ENCODE measurements around the gene PIK3C3. TPM values are rescaled to one million over a fixed set of nuclear protein-coding genes. Genes with fewer than 3 reads are reported as not detected.

The PIK3C3 gene
- total and polyA plus RNA-seq, 2 of the 8 experiments (the other 6 are each of a cell fraction or from before 2014, with no cell fraction given), result 15.3 to 47.4 TPM

DNA sequence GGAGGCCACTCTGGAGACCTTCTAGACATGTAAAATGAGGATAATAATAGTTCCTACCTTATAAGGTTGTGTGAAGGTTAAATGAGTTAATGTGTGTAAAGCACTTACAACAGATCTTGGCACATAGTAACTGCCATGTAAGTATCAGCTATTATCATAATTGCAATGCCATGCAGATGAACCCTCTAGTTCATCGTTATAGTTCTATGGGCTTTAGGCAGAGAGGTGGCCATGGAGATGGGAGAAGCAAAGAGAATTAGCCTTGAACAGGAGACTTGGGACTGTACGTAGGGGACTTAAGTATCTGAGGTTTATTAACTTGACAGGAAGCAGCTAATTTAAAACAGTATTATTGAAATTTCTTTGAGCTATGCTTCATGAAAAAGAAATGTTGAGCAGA, 151.8 kb downstream of the PIK3C3 start (continued):
- TF ChIP-seq CHD7 (IDR thresholded peaks at IDR 0.05; ENCODE audit: insufficient replicate concordance, low read length), result no peak
- no peak for TF ChIP-seq EP300 (IDR thresholded peaks at IDR 0.05; ENCODE audit: borderline replicate concordance in 1 of 2, low read depth in 2 of 2, low read length in 2 of 2)
- TF ChIP-seq RFX5 (IDR thresholded peaks at IDR 0.05; ENCODE audit: borderline replicate concordance, low read depth, low read length), result no peak
- TF ChIP-seq BRCA1 (IDR thresholded peaks at IDR 0.05; ENCODE audit: low read depth, low read length), result no peak
- TF ChIP-seq TEAD4 (IDR thresholded peaks at IDR 0.05; ENCODE audit: low read depth, low read length), result no peak
- no peak for TF ChIP-seq CTBP2 (IDR thresholded peaks at IDR 0.05; ENCODE audit: borderline replicate concordance, insufficient read depth, insufficient read length, low read length)
- no peak for TF ChIP-seq BACH1 (IDR thresholded peaks at IDR 0.05; ENCODE audit: low read length)
- TF ChIP-seq CREB1 (IDR thresholded peaks at IDR 0.05), result no peak
- TF ChIP-seq KDM4A (IDR thresholded peaks at IDR 0.05; ENCODE audit: low read depth, low read length, severe bottlenecking), result no peak
